CD4-positive, alpha-beta T cell treated with Interleukin-4 for 1 hour (primary cell): Measurements from ENCODE around the gene CCDC88B.

Experiments
- DNase-seq, 2 donors: peaks; one replicate each; pipeline ENCODE4 v3.0.0-alpha.2; 2020 to 2022

The CCDC88B gene

DNA sequence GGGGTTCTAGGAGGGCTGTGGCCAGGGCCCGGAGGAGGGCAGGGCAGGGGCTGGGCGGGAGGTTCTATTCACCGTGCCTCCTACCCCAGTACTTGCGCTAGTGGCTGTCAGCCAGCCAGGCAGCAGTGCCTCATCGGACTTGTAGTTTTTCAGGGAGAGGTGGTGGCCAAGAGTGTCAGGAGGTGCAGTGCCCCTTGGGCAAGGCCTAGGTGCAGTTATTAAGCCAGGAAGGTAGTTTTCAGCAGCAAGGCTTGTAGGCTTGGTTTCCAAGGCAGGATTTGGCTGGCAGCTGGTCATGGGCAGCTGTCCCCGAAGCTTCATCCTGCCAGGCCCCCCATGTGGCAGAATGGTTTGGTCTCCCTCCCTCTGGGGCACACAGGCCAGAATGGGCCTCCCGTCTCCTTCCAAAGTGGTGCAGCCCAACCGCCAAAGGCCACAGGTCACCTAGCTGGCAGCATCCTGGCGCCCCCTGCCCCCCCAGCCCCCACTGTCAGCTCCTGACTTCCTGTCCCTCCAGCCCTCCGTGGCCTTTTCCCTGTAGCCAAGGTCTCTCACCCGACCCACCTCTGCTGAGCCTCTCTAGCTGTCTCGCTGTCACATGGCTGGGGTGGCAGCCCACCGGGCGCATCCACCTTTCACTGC is 8.5 kb downstream of the CCDC88B start:
- DNase-seq, result no peak

DNA sequence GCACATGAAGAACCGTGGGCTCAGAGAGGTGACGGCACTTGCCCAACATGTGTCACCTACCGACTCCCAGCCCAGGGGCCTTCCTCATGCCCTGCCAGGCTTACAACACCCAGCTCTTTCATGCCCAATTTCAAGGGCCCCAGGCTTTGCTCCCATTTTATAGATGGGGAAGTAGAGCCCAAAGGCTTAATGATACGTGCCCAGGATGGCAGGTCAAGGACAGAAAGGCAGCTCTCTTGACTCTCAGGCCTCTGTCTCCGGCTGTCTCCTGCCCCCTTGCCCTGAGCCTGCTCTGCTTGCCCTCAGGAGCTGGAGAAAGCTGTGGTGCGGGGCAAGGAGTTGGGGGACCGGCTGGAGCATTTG is 9.0 kb downstream of the CCDC88B start:
- DNase-seq, result no peak

DNA sequence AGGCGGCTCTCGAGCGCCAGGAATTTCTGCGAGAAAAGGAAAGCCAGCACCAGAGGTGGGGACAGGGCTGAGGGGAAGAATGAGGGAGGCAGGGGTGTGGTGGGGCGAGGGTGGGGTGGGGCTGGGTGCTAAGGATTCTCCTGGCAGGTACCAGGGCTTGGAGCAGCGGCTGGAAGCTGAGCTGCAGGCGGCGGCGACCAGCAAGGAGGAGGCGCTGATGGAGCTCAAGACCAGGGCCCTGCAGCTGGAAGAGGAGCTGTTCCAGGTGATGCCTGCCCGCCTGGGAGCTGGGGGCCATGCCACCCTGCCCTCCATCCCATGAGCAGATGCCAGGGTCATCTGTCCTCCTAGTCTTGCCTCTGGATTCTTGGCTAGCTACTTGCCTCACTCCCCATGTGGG is 9.4 kb downstream of the CCDC88B start:
- no peak for DNase-seq

DNA sequence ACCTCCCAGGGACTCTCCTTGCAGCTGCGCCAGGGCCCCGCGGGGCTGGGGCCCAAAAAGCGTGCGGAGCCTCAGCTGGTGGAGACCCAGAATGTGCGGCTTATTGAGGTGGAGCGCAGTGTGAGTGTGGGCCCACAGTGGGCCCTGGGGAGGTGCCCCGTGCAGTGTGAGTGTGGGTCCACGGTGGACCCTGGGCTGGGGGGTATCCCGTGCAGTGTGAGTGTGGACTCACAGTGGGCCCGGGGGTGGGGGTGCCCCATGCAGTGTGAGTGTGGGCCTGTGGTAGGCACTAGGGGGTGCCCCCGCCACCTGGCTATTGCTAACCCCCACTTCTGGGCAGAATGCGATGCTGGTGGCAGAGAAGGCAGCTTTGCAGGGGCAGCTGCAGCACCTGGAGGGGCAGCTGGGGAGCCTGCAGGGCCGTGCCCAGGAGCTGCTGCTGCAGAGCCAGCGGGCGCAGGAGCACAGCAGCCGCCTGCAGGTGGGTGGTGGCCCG is 11.2 kb downstream of the CCDC88B start:
- no peak for DNase-seq

DNA sequence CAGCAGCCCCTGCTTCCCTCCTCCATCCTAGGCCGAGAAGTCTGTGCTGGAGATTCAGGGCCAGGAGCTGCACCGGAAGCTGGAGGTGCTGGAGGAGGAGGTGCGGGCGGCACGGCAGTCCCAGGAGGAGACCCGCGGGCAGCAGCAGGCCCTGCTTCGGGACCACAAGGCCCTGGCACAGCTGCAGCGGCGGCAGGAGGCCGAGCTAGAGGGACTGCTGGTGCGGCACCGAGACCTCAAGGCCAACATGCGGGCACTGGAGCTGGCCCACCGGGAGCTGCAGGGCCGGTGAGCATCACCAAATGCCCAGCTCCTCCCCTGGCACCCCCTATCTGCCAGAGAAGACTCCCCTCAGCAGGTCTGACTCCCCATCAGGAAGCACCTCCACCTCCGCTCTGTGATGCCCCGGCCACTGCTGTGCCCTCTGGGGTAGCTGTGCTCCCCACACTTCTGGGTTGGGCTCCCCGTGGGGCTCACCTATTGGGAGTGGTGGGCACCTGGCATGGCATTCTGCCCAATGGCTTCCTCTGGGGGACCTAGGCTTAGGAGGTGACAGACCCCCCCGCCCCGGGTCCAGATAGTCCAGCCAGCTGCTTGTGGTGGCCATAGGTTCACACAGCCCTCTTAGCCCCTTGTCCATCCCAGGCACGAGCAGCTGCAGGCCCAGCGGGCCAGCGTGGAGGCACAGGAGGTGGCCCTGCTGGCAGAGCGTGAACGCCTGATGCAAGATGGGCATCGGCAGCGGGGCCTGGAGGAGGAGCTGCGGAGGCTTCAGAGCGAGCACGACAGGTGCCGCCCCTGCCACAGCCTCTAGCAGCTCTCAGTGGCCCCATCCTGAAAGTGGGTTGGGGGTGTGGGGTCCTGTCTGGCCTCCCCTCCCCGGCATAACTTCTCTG is 12.3 kb downstream of the CCDC88B start:
- DNase-seq, result no peak

DNA sequence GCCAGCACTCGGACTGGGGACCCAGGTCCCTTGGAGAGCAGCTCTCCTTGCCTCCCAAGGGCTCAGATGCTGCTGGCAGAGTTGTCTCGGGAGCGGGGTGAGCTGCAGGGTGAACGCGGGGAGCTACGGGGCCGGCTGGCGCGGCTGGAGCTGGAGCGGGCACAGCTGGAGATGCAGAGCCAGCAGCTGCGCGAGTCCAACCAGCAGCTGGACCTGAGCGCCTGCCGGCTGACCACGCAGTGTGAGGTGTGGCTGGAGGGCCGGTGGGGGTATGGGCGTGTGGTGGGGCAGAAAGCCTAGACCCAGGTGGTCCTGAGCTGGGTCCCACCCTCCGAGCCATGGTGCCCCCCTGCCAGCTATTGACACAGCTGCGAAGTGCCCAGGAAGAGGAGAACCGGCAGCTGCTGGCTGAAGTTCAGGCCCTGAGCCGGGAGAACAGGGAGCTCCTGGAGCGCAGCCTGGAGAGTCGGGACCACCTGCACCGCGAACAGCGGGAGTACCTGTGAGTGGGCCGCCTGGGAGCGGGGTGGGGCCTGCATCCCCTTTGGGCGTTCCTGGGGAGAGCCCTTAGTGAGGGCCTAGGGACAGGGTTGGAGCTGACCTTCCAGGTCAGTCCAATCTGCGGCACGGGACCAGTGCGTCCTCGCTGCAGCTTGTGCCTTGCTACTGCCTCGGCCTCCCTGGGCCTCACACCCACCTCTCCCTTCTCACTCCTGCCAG is 13.2 kb downstream of the CCDC88B start:
- no peak for DNase-seq

DNA sequence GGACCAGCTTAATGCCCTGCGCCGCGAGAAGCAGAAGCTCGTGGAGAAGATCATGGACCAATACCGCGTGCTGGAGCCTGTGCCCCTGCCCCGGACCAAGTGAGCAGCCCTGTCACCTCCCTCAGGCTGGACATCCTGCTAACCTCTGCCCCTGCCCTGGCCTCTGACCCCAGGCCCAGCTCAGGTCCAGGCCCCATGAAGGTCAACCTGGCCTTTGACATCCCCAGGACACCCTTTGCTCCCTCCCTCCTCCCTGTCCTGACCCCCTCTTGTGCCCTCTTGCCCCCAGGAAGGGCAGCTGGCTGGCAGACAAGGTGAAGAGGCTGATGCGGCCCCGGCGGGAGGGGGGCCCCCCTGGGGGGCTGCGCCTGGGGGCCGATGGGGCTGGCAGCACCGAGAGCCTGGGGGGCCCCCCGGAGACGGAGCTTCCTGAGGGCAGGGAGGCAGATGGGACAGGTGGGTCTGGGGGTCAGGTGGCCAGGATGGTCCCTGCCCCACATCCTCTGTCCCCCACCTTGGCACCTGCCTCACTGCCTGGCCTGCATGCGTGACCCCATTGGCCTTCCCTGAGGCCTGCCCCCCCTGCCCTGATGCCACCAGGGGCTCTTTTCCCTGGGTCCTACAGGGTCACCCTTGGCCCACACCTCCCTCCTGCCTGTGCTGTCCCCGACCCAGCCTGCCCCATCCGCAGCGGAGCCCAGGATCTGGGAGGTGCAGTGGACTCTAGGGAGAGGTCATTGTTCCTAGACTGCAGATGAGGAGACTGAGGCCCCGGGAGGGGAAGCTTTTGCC is 13.9 kb downstream of the CCDC88B start:
- no peak for DNase-seq

DNA sequence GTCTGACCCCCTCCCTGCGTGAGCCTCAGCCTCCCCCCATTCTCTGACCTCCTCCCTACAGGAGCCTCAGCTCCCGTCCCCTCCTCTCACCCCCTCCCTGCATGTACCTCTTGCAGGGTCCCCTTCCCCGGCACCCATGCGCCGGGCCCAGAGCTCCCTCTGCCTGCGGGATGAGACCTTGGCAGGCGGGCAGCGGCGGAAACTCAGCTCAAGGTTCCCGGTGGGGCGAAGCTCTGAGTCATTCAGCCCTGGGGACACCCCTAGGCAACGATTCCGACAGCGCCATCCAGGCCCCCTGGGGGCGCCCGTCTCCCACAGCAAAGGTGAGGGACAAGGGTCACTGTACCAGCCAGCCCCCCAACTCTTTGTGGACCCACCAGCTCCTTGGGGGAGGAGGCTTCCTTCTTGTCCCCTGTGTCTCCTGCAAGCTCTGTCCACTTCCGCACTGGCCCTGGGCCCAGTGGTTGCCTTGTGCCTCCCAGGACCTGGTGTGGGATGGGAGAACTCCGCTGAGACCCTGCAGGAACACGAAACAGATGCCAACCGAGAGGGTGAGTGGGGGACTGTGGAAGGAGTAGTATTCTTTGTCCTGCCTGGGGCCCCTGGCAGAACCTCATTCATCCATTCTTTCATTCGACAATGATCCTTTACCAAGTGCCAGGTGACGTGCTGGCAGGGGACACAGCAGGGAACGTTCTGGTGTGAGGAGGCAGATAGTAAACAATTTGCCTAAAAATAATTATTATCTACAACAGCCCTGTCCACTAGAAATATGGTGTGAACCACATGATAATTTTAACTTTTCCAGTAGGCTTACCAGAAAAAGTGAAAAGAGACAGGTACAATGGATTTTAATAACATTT is 15.3 kb downstream of the CCDC88B start:
- DNase-seq, result peak in 1 of 2 donors; percentile 62

DNA sequence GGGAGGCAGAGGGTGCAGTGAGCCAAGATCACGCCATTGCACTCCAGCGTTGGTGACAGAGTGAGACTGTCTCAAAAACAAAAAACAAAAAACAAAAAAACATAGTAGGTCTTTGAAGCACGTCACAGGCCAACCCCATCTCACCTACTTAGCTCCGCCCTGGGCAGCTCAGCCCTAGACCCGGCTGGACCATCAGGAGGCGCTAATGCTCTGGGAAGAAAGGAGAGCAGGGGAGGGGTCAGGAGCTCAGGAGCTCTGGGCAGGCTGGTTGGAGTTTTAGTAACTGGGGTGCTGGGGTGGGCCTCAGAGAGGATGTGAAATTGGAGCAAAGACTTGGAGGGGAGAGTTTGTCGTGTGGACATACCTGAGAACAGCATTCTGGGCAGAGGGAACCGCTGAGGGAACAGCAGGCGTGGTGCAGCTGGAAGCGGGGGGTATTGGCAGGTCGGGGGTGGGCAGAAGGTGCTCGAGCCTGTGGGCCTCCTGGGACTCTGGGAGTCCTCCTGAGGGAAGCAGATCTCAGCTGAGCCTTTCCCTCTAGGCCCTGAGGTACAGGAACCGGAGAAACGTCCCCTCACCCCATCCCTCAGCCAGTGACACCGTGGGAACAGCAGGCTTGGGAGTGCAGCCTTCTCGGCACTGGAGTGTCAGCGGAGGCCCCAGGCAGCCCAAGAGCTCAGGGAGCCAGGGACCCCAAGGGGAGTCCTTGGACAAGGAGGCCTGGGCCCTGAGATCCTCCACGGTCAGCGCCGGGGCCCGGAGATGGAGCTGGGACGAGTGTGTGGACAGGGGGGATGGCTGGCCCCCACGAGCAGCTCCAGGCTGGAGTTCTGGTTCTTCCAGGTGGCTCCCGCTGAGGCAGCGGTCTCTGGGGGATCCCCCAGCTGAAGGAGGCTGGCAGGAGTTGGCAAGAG is 16.8 kb downstream of the CCDC88B start:
- DNase-seq, result peak; percentile 30 to 39

DNA sequence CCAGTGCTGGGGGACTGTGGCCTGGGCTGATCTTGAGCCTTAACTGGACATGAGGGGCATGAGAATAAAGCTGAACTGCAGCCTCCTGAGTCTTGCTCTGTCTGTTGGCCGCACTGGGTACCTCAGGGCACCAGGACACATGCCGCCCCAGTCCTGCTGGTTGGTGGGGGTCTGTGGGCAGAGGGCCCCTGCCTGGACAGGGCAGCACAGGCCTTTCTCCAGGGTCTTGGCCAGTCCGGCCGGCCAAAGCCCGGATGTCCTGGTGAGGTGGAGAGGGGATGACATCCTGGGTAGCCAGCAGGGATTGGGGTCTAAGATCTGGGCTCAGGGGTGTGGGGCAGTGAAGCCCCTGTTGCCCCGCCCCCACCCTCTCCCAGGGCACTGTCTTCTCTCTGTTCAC is 17.4 kb downstream of the CCDC88B start:
- no peak for DNase-seq

DNA sequence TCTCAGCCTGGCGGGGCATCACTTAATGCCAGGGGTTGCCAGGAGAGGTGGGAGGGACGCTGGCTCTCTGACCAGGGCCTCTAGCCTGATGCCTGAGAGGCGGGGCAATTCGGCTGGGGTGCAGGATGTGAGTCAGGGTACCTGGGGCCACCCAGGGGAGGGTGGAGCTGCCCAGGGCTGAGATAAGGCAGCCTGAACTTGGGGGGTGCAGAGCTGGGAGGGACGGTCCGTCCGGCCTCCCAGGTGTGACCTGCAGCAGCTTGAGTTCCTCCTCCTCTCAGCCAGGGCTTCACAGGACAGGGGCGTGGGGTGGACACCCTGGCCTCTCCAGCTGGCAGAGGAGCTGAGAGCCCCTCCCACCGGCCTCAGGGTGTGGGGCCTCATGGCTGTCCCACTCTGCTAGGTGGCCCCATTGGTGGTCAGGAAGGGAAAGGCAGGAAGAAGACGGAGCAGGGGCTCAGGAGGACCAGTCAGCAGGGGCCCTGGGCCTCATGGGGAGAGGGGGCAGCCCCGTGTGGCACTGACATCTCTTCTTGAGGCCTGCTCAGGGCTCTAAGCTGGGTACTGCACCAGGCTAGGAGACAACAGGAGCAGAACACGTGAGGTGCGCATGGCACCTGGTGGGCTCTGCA is 18.0 kb downstream of the CCDC88B start:
- DNase-seq, result no peak

DNA sequence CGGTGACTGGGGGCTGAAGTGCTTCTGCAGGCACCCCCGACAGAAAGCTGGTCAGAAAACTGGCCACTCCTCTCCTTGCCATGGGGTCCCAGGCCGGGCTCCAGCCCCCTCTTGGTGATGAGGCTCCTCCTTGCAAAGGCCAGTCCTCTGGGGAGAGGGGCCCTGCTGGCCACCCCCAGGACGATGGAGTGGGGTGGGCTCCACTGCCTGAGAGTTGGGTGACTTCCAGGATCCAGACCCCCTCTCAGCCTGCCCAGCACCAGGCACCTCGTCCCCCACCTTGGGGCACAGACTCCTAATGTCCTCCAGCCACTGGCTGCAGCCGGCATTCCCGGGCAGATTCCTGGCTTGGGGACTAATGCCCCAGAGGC is 18.5 kb downstream of the CCDC88B start:
- DNase-seq, result no peak

DNA sequence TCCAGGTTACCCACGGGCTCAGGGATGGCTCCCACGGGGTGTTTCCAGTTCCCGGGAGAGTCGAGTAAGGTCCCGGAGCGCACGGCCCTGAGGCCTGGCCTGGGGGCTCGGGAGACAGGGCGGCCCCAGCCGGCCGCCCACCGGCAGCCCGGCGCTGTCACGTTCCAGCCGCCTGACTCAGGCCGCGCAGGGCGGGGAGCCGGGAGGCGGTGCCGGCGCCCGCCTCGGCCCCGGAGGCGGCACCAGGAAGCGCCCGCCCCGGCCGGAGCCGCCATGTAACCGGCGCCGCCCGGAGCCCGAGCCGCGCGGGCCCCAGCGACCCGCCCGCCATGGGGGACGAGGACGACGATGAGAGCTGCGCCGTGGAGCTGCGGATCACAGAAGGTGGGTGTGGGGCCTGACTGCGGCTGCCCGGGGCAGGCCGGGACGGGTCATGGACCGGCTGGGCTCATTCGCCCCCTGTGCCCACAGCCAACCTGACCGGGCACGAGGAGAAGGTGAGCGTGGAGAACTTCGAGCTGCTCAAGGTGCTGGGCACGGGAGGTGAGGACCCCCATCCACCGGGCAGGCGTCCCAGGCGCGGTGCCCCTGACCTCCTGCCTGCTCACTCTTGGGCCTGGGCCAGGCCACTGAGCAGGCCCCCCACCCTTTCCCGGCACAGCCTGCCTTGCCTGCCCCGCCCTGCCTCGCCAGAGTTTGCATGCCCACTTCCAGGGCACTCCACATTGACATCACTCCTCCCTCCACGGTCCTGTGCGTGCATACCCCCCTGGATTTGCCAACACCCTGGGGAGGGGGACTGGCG is 19.1 kb downstream of the CCDC88B start, which contains the start of gene RPS6KA4:
RPS6KA4 (plus strand) TSS at position 256 of the 805 bp plus-strand sequence; CDS start at position 330, 74 bp downstream.
- DNase-seq, result peak in 1 of 2 donors; percentile 38

DNA sequence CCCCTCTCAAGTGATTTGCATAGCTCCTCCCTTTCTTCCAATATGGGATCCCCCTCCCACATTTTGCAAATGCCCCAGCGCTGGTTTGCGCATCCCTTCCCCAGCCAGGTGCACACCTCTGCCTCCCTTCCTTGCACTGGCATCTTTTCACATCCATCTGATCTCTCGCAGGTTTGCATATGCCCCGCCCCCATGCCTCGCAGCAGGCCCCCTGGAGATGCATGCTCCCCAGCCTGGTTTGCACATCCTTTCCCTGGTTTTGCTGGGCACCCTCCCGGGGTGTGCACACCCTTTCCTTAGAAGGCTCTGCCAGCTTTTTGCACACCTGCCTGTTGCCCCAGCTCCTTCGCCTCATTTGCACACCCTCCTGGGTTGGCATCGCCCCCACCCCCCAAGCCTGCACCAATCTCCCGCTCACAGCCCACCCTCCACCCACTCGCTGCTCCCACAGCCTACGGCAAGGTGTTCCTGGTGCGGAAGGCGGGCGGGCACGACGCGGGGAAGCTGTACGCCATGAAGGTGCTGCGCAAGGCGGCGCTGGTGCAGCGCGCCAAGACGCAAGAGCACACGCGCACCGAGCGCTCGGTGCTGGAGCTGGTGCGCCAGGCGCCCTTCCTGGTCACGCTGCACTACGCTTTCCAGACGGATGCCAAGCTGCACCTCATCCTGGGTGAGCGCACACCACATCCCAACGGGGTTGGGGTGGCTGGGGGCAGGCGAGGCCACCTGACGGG is 19.9 kb downstream of the CCDC88B start:
- DNase-seq, result no peak

DNA sequence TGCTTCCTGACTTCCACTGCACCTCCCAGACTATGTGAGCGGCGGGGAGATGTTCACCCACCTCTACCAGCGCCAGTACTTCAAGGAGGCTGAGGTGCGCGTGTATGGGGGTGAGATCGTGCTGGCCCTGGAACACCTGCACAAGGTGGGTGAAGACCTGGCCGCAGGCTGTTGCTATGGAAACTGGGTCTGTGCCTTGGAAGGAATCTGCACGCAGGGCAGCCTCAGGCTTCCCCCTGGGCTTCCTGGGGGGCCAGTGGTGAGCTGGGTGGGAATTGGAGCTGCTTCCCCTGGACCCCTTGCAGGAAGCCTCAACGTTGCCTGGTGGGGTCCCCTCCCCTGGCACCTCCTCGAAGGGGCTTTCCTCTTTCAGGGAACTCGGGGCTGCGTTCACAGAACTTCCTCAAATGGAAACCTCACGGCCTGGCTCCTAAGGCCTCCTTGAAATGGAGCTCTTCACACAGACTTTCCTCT is 20.5 kb downstream of the CCDC88B start:
- DNase-seq, result no peak

DNA sequence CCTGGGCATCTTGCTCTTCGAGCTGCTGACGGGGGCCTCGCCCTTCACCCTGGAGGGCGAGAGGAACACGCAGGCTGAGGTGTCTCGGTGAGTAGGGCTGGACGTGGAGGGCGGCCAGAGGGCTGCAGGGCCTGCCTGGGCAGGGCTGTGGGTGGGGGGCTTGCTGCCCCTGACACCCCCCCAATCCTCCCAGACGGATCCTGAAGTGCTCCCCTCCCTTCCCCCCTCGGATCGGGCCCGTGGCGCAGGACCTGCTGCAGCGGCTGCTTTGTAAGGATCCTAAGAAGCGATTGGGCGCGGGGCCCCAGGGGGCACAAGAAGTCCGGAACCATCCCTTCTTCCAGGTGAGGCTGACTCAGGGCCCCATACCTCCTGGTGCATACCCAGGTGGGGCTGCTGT is 21.7 kb downstream of the CCDC88B start:
- DNase-seq, result no peak

DNA sequence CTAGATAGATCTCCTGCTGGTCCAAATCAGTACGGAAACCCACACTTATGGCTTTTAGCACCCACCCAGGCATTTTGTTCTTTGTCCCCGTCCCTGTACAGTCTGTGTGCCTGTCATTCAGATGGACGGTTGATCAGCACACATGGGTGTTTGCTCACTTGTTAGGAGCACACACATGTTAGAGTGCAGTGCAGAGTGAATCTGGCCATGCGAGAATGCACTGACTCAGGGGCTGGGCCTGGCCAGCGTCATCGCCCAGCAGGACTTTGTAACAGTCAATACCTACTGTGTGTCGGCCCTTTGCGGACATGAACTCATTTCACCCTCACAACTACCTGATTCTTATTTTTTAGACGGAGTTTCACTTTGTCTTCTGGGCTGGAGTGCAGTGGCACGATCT is 22.3 kb downstream of the CCDC88B start:
- no peak for DNase-seq

DNA sequence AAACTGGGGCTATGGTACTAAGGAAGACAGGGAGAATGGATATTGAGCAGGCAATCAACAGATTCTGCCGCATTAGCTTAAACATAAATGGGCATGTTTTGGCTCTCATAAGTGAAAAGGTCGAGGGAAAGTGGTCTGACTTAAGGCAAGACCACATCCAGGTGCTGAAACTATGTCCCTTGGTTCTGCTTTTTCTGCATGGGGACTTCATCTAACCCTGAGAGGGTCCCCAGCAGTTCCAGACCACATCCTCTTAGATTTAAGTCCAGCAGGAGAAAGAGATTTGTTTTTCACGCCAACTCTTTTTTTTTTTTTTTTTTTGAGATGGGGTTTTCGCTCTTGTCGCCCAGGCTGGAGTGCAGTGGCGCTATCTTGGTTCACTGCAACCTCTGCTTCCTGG is 24.4 kb downstream of the CCDC88B start:
- DNase-seq, result no peak
